ENCODE results near the gene NFU1. TPM values are rescaled to one million over a fixed set of nuclear protein-coding genes. Genes with fewer than 3 reads are reported as not detected.

NFU1 gene
- total RNA-seq, 1 experiment from 2014 or later: 38.2 TPM

- H3K9me3 ChIP-seq (ENCODE audit: control insufficient read depth in 1 of 2, insufficient read depth in 1 of 2, low read depth in 1 of 2, low read length in 2 of 2): no peaks in the 10 kb centered on the region
- H3K36me3 ChIP-seq (ENCODE audit: control insufficient read depth in 1 of 2, insufficient read depth in 2 of 2, low read length in 2 of 2): no peaks in the 10 kb centered on the region
- no peak overlapping the region for H3K4me2 ChIP-seq (ENCODE audit: low read length)
- no peaks in the 10 kb centered on the region for H4K20me1 ChIP-seq (ENCODE audit: insufficient read depth)
- TF ChIP-seq JUND (IDR thresholded peaks at IDR 0.05): no peak
- no peak for TF ChIP-seq POLR2AphosphoS5 (IDR thresholded peaks at IDR 0.05; ENCODE audit: low read depth, low read length)
- TF ChIP-seq, protein P1, sequence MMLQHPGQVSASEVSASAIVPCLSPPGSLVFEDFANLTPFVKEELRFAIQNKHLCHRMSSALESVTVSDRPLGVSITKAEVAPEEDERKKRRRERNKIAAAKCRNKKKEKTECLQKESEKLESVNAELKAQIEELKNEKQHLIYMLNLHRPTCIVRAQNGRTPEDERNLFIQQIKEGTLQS (IDR thresholded peaks at IDR 0.05): no peak
- TF ChIP-seq ZNF274 (IDR thresholded peaks at IDR 0.05; ENCODE audit: low read depth, low read length): no peak
- no peak overlapping the region for H3K27ac ChIP-seq (ENCODE audit: low read depth, low read length)
- ChIA-PET POLR2A (no interaction called here), RAD21 (ENCODE audit: low non-redundant PET in 1 of 2, low total read pairs in 2 of 2, uncharacterized antibody in 2 of 2, unreplicated experiment in 2 of 2) (no interaction called here), CTCF (no interaction called here)
- no peak for ATAC-seq
- no peaks in the 10 kb centered on the region for H3K9me2 ChIP-seq (ENCODE audit: insufficient read depth)
- H3K9ac ChIP-seq (ENCODE audit: low read length): no peak overlapping the region
- H3K27me3 ChIP-seq (ENCODE audit: insufficient read depth, low read length): no peaks in the 10 kb centered on the region
- DNase-seq (ENCODE audit: low read depth, low spot score): no peak
- H2AFZ ChIP-seq (ENCODE audit: low read depth, low read length, poor library complexity, severe bottlenecking): no peak overlapping the region
- intact Hi-C loops (cut with micrococcal nuclease): no loop called here
- no peak overlapping the region for H3K4me3 ChIP-seq (replicated peaks in 1 of 2; ENCODE audit: low read depth in 1 of 2, low read length in 2 of 2)
- no peaks in the 10 kb centered on the region for H3K4me1 ChIP-seq (ENCODE audit: control insufficient read depth in 1 of 2, insufficient read depth in 2 of 2, low read length in 2 of 2)
- H3K79me2 ChIP-seq (ENCODE audit: insufficient read depth, low read length): no peaks in the 10 kb centered on the region
- BruUV-seq (replicated peaks): no TSS peak
Measured at GRCh38 chr2:69466728-69467127, 29.5 kb upstream of the NFU1 start.

DNA sequence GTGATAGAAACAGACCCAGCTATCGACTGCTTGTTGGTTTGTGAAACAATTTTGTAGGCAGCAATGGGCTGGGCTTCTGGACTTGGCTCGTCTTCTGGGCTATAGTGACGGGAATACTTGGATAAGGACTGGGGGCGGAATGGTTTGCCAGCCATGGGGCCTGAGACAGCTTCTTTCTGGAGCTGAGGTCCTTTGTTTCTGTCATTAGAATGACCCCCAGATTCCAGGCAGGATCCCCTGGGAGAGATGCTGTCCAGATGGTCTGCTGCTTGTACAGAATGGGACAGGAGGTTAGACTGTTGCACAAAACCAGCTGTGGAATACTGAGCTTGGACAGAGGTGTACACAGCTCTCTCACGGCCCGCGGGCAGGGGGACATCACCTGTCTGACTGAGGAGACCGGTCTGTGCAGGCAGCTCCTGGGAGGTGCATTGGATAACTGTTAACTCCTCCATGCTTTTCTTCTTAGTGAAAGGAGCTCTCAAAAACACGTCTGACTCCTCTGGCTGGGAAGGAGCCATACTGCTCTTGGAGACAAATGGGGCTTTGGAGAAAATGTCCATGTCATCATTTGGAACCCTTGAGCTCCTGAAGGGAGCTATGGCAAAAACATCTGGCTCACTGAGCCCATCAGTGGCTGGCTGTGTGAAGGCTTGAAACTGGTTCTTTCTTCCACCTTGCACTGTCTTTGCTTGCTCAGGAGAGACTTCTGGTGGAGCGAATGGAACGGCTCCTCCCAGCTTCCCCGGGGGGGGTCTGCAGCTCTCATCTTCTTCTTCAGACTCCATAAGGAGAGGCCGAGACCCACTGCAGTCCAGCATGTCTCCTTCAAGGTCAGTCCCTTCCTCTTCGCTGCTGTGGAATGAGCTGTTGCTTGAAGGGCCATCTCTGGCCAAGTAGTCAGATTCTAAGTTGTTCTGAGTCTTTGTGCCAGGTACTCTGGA is 28.6 kb upstream of the NFU1 start:
- no peaks in the 10 kb centered on the region for H3K27me3 ChIP-seq (ENCODE audit: insufficient read depth, low read length)
- CTCF ChIA-PET: no interaction called here
- no TSS peak for BruUV-seq (replicated peaks)
- no peaks in the 10 kb centered on the region for H3K9me3 ChIP-seq (ENCODE audit: control insufficient read depth in 1 of 2, insufficient read depth in 1 of 2, low read depth in 1 of 2, low read length in 2 of 2)
- POLR2A ChIA-PET: interaction anchor here (0.9 kb wide), 1 partner anchor 9 kb away, joined by 3 read pairs; no protein-coding TSS in a partner anchor
- no peaks in the 10 kb centered on the region for H3K9me2 ChIP-seq (ENCODE audit: insufficient read depth)
- no peak overlapping the region for H3K4me3 ChIP-seq (replicated peaks in 1 of 2; ENCODE audit: low read depth in 1 of 2, low read length in 2 of 2)
- no peak overlapping the region for H2AFZ ChIP-seq (ENCODE audit: low read depth, low read length, poor library complexity, severe bottlenecking)
- no peaks in the 10 kb centered on the region for H3K4me1 ChIP-seq (ENCODE audit: control insufficient read depth in 1 of 2, insufficient read depth in 2 of 2, low read length in 2 of 2)
- RAD21 ChIA-PET (ENCODE audit: low non-redundant PET in 1 of 2, low total read pairs in 2 of 2, uncharacterized antibody in 2 of 2, unreplicated experiment in 2 of 2): no interaction called here
- H3K9ac ChIP-seq (ENCODE audit: low read length): no peak overlapping the region
- intact Hi-C loops (cut with micrococcal nuclease): no loop called here
- H3K27ac ChIP-seq (ENCODE audit: low read depth, low read length): no peak overlapping the region
- no peak overlapping the region for H3K4me2 ChIP-seq (ENCODE audit: low read length)
- DNase-seq (ENCODE audit: low read depth, low spot score) (no peak), ATAC-seq (no peak)
- no peaks in the 10 kb centered on the region for H3K36me3 ChIP-seq (ENCODE audit: control insufficient read depth in 1 of 2, insufficient read depth in 2 of 2, low read length in 2 of 2)
- no peaks in the 10 kb centered on the region for H4K20me1 ChIP-seq (ENCODE audit: insufficient read depth)
- no peaks in the 10 kb centered on the region for H3K79me2 ChIP-seq (ENCODE audit: insufficient read depth, low read length)
- no peak for TF ChIP-seq JUND (IDR thresholded peaks at IDR 0.05)
- TF ChIP-seq RAD21 (IDR thresholded peaks at IDR 0.05; ENCODE audit: low read depth): no peak
- TF ChIP-seq, protein P2, sequence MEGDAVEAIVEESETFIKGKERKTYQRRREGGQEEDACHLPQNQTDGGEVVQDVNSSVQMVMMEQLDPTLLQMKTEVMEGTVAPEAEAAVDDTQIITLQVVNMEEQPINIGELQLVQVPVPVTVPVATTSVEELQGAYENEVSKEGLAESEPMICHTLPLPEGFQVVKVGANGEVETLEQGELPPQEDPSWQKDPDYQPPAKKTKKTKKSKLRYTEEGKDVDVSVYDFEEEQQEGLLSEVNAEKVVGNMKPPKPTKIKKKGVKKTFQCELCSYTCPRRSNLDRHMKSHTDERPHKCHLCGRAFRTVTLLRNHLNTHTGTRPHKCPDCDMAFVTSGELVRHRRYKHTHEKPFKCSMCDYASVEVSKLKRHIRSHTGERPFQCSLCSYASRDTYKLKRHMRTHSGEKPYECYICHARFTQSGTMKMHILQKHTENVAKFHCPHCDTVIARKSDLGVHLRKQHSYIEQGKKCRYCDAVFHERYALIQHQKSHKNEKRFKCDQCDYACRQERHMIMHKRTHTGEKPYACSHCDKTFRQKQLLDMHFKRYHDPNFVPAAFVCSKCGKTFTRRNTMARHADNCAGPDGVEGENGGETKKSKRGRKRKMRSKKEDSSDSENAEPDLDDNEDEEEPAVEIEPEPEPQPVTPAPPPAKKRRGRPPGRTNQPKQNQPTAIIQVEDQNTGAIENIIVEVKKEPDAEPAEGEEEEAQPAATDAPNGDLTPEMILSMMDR (IDR thresholded peaks at IDR 0.05 in 2 of 3, conservative IDR thresholded peaks at IDR 0.05 in 1 of 3; ENCODE audit: borderline replicate concordance in 1 of 3, insufficient read depth in 1 of 3, low read depth in 2 of 3, low read length in 2 of 3): no peak
- TF ChIP-seq ZNF274 (IDR thresholded peaks at IDR 0.05; ENCODE audit: low read depth, low read length): no peak
- no peak for TF ChIP-seq EZH2 (IDR thresholded peaks at IDR 0.05)
- TF ChIP-seq, protein P3, sequence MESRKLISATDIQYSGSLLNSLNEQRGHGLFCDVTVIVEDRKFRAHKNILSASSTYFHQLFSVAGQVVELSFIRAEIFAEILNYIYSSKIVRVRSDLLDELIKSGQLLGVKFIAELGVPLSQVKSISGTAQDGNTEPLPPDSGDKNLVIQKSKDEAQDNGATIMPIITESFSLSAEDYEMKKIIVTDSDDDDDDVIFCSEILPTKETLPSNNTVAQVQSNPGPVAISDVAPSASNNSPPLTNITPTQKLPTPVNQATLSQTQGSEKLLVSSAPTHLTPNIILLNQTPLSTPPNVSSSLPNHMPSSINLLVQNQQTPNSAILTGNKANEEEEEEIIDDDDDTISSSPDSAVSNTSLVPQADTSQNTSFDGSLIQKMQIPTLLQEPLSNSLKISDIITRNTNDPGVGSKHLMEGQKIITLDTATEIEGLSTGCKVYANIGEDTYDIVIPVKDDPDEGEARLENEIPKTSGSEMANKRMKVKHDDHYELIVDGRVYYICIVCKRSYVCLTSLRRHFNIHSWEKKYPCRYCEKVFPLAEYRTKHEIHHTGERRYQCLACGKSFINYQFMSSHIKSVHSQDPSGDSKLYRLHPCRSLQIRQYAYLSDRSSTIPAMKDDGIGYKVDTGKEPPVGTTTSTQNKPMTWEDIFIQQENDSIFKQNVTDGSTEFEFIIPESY (IDR thresholded peaks at IDR 0.05; ENCODE audit: extremely low read depth, insufficient replicate concordance, low read length): no peak
- TF ChIP-seq, protein P1 (IDR thresholded peaks at IDR 0.05): no peak
- no peak for TF ChIP-seq POLR2AphosphoS5 (IDR thresholded peaks at IDR 0.05; ENCODE audit: low read depth, low read length)
- TF ChIP-seq EGR1 (IDR thresholded peaks at IDR 0.05; ENCODE audit: low read depth): no peak
- TF ChIP-seq YY1 (IDR thresholded peaks at IDR 0.05; ENCODE audit: extremely low read depth, insufficient replicate concordance, low read depth, low read length): no peak
- TF ChIP-seq SP1 (IDR thresholded peaks at IDR 0.05; ENCODE audit: low read depth): no peak
- no peak for TF ChIP-seq EZH2phosphoT487 (IDR thresholded peaks at IDR 0.05; ENCODE audit: borderline replicate concordance)
- no peak for TF ChIP-seq SRF (IDR thresholded peaks at IDR 0.05; ENCODE audit: low read depth)
- TF ChIP-seq CBX3 (IDR thresholded peaks at IDR 0.05; ENCODE audit: low read depth): no peak
